Peyer's patch (tissue), 4 donors: Measurements from ENCODE around the gene RHOT1.

Experiments
- CTCF ChIP-seq, 6 experiments: fragments of 450-650 bp in 4 of 6; fragments of 200-600 bp in 2 of 6; sonication (generic) in 1 of 6; IDR thresholded peaks; one replicate each; pipeline ENCODE4 v1.5.1; 2017 to 2019; ENCODE audit warnings: antibody characterized with exemption in 6 of 6, mild to moderate bottlenecking in 3 of 6, moderate library complexity in 1 of 6
- POLR2A ChIP-seq, 2 donors: fragments of 450-650 bp; IDR thresholded peaks; one replicate each; pipeline ENCODE4 v1.5.1; 2017; ENCODE audit warnings: antibody characterized with exemption in 2 of 2, mild to moderate bottlenecking in 2 of 2, moderate library complexity in 2 of 2

GRCh38 chr17:32100971-32101631 lies 41.2 kb upstream of the RHOT1 start:
- TF ChIP-seq CTCF (IDR thresholded peaks at IDR 0.05) (no peak), POLR2A (IDR thresholded peaks at IDR 0.05) (no peak)
